Stimulated activated CD4-positive, alpha-beta T cell treated with anti-CD3 and anti-CD28 coated beads, Interleukin-2, amount 100 ng/mL, for 24 hours (primary cell): ENCODE data around the gene PRSS1.

ENCODE experiments used
- DNase-seq, 2 donors: peaks; one replicate each; pipeline ENCODE4 v3.0.0-alpha.2; 2020

Gene PRSS1

GRCh38 chr7:142795339-142795863, 46.1 kb downstream of the PRSS1 start:
- DNase-seq: peak; percentile 60 to 67

- DNase-seq: no peak
Observed at GRCh38 chr7:142796001-142796500, 46.8 kb downstream of the PRSS1 start.

- DNase-seq: no peak
Observed at GRCh38 chr7:142796501-142797390, 47.5 kb downstream of the PRSS1 start.

- DNase-seq: peak in 1 of 2 donors; percentile 59
Observed at GRCh38 chr7:142797391-142798377, 48.4 kb downstream of the PRSS1 start.

- no peak for DNase-seq
Observed at GRCh38 chr7:142798451-142799436, 49.5 kb downstream of the PRSS1 start.

- no peak for DNase-seq
Observed at GRCh38 chr7:142799437-142799835, 50.2 kb downstream of the PRSS1 start.

GRCh38 chr7:142800088-142800487, 50.8 kb downstream of the PRSS1 start:
- DNase-seq: no peak

- no peak for DNase-seq
Observed at GRCh38 chr7:142800699-142801260, 51.5 kb downstream of the PRSS1 start.

GRCh38 chr7:142801601-142802295, 52.5 kb downstream of the PRSS1 start:
- DNase-seq: no peak

GRCh38 chr7:142802301-142802700, 53.0 kb downstream of the PRSS1 start:
- no peak for DNase-seq
